GM12872 (cell line): ENCODE measurements around the gene SLC24A3.

ENCODE experiments used
- TF ChIP-seq, protein P1 (sequence below): IDR thresholded peaks from 3 replicates; pipeline ENCODE4 v1.5.1; 2011; ENCODE audit warnings: low read depth, mild to moderate bottlenecking, low read length, moderate library complexity; ENCODE audit not compliant: insufficient read depth

Gene SLC24A3

DNA sequence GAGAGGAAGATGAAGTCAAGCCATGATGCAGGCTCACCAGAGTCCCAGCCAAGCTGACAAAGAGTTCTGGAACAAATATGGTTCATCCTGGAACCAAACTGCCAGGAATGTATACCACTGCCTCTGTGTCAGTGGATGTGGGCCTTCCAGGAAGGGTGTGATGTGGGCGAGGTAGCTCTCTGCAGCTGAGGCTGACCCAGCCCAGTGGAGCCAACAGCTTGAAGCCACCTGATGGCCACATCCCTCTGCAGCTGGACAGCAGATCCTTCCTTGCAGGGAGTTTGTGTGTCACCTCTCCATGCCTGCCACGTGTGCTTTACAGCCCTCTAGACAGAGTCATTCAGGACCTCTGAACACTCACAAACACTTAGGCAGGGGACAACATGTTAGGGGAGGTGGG is 403.6 kb downstream of the SLC24A3 start:
- TF ChIP-seq, protein P1, sequence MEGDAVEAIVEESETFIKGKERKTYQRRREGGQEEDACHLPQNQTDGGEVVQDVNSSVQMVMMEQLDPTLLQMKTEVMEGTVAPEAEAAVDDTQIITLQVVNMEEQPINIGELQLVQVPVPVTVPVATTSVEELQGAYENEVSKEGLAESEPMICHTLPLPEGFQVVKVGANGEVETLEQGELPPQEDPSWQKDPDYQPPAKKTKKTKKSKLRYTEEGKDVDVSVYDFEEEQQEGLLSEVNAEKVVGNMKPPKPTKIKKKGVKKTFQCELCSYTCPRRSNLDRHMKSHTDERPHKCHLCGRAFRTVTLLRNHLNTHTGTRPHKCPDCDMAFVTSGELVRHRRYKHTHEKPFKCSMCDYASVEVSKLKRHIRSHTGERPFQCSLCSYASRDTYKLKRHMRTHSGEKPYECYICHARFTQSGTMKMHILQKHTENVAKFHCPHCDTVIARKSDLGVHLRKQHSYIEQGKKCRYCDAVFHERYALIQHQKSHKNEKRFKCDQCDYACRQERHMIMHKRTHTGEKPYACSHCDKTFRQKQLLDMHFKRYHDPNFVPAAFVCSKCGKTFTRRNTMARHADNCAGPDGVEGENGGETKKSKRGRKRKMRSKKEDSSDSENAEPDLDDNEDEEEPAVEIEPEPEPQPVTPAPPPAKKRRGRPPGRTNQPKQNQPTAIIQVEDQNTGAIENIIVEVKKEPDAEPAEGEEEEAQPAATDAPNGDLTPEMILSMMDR, result no peak

GRCh38 chr20:19616620-19617019 is 404.2 kb downstream of the SLC24A3 start:
- TF ChIP-seq, protein P1, result no peak

GRCh38 chr20:19617256-19617655 is 404.8 kb downstream of the SLC24A3 start:
- TF ChIP-seq, protein P1, result no peak

DNA sequence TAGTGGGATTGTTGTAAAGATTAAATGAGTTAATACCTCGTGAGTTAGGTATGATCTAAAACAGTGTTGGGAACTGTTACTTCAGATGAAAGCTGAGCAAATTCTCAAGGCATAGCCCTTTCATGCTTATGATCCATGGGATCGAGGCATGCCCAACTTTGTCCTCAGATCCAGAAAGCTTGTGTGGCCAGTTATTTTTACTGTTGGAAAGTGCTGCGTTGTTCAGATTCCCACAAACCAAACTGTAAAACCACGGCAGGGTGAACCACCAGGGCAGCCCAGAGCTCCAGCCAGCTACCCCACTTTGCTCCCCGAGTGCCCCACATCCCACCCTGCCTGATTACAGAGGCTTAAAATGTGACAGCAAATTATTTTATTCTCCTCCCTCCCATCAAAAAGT is 406.3 kb downstream of the SLC24A3 start:
- TF ChIP-seq, protein P1, result no peak

- TF ChIP-seq, protein P1, result no peak
Observed at GRCh38 chr20:19619904-19620430, 407.5 kb downstream of the SLC24A3 start.

- TF ChIP-seq, protein P1, result no peak
Observed at GRCh38 chr20:19620446-19620845, 408.0 kb downstream of the SLC24A3 start.

DNA sequence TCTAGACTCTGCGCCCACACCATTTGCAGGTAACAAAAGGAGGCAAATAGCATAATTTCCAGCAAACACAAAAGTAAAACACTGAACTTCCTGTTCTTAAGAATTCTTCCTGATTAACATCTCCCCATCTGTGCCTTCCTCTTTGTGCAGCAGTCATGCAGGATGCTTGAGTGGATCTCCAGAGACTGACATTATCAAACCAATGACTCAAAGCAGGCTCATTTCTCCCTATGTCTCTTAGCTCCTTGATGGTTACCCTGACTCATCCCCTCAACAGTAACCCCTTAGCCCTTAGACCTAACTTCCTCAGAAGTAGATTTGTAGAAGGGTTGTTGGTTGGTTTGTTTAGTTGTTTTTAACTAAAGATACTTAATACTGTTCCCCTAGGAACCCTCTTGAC is 408.6 kb downstream of the SLC24A3 start:
- TF ChIP-seq, protein P1, result no peak
